Measurements from ENCODE around the gene PTAFR.

DNA sequence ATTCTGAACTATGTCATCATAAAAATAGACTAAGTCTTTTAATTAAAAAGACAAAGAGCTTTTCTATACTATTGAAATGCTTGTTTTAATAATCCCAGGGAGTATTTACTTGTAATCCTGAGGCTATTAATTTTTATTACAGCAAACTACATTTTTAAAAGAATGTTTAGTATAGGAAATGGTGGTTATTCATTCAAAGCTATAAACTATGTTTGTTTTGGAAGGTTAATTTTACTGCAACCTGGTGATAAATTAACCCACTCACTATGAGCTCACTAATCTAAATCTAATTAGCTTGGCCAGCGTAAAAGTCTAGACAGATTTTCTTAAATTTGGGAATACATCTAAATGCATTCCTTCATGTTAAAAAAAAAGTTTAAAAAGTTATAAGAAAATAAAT is 74.3 kb downstream of the PTAFR start:
- no peak for TF ChIP-seq POLR2A (IDR thresholded peaks at IDR 0.05)
- TF ChIP-seq, protein P1, sequence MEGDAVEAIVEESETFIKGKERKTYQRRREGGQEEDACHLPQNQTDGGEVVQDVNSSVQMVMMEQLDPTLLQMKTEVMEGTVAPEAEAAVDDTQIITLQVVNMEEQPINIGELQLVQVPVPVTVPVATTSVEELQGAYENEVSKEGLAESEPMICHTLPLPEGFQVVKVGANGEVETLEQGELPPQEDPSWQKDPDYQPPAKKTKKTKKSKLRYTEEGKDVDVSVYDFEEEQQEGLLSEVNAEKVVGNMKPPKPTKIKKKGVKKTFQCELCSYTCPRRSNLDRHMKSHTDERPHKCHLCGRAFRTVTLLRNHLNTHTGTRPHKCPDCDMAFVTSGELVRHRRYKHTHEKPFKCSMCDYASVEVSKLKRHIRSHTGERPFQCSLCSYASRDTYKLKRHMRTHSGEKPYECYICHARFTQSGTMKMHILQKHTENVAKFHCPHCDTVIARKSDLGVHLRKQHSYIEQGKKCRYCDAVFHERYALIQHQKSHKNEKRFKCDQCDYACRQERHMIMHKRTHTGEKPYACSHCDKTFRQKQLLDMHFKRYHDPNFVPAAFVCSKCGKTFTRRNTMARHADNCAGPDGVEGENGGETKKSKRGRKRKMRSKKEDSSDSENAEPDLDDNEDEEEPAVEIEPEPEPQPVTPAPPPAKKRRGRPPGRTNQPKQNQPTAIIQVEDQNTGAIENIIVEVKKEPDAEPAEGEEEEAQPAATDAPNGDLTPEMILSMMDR (IDR thresholded peaks at IDR 0.05), result no peak

Measured in lower leg skin (tissue), 3 donors.